ENCODE measurements around the gene RAMACL.

DNA sequence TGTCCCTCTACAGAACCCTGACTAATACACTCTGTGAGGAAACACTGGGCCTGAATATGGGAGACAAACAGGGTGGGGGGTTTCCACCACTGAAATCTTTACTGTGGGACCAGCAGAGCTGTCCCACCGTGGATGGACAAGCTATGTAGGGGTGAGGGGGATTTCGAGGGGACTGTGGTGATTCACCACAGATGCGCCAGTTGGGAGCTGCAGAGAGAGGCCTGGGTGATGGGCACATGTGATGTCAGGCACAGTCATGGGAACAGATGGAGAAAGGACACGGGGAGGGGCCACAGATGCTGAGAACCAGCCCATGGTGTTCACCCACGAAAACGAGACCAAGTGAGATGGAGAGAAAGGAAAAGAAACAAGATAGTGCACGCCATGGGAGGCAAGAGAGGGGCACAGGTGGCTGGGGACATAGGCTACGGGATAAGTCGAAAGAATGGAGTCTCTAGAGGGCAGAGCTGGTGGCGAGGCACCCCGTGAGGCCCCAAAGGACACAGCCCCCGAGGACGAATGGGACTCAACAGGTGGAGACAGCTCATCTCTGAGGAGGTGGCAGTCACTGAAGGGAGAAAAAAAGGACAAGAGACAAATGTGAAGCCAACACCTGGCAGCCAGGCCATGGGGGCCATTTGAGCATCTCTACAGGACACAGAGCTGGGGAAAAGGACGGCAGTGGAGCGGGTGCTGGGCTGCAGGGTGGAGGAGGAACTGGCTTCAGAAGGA lies 10.5 kb upstream of the RAMACL start:
- no peak for TF ChIP-seq NCOR1 (IDR thresholded peaks at IDR 0.05; ENCODE audit: borderline replicate concordance, low read length)
- no peak for TF ChIP-seq CTCF (CRISPR knock-in tag; IDR thresholded peaks at IDR 0.05)
- TF ChIP-seq, protein P1, sequence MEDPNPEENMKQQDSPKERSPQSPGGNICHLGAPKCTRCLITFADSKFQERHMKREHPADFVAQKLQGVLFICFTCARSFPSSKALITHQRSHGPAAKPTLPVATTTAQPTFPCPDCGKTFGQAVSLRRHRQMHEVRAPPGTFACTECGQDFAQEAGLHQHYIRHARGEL (CRISPR knock-in tag; IDR thresholded peaks at IDR 0.05), result no peak
- TF ChIP-seq ELK4 (CRISPR knock-in tag; IDR thresholded peaks at IDR 0.05; ENCODE audit: borderline replicate concordance), result no peak
- TF ChIP-seq, protein P2, sequence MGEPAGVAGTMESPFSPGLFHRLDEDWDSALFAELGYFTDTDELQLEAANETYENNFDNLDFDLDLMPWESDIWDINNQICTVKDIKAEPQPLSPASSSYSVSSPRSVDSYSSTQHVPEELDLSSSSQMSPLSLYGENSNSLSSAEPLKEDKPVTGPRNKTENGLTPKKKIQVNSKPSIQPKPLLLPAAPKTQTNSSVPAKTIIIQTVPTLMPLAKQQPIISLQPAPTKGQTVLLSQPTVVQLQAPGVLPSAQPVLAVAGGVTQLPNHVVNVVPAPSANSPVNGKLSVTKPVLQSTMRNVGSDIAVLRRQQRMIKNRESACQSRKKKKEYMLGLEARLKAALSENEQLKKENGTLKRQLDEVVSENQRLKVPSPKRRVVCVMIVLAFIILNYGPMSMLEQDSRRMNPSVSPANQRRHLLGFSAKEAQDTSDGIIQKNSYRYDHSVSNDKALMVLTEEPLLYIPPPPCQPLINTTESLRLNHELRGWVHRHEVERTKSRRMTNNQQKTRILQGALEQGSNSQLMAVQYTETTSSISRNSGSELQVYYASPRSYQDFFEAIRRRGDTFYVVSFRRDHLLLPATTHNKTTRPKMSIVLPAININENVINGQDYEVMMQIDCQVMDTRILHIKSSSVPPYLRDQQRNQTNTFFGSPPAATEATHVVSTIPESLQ (CRISPR knock-in tag; conservative IDR thresholded peaks at IDR 0.05), result no peak
- no peak for TF ChIP-seq ZNF792 (CRISPR knock-in tag; IDR thresholded peaks at IDR 0.05)
- TF ChIP-seq, protein P3, sequence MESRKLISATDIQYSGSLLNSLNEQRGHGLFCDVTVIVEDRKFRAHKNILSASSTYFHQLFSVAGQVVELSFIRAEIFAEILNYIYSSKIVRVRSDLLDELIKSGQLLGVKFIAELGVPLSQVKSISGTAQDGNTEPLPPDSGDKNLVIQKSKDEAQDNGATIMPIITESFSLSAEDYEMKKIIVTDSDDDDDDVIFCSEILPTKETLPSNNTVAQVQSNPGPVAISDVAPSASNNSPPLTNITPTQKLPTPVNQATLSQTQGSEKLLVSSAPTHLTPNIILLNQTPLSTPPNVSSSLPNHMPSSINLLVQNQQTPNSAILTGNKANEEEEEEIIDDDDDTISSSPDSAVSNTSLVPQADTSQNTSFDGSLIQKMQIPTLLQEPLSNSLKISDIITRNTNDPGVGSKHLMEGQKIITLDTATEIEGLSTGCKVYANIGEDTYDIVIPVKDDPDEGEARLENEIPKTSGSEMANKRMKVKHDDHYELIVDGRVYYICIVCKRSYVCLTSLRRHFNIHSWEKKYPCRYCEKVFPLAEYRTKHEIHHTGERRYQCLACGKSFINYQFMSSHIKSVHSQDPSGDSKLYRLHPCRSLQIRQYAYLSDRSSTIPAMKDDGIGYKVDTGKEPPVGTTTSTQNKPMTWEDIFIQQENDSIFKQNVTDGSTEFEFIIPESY (CRISPR knock-in tag; IDR thresholded peaks at IDR 0.05), result no peak
- no peak for TF ChIP-seq ZBTB38 (CRISPR knock-in tag; IDR thresholded peaks at IDR 0.05)
- TF ChIP-seq TAF1 (CRISPR knock-in tag; IDR thresholded peaks at IDR 0.05), result no peak
- no peak for TF ChIP-seq USF2 (IDR thresholded peaks at IDR 0.05; ENCODE audit: low read depth, low read length)
- TF ChIP-seq USF2 (CRISPR knock-in tag; IDR thresholded peaks at IDR 0.05; ENCODE audit: borderline replicate concordance), result no peak
- TF ChIP-seq ZNF143 (CRISPR knock-in tag; IDR thresholded peaks at IDR 0.05), result no peak
- TF ChIP-seq TBP (CRISPR knock-in tag; IDR thresholded peaks at IDR 0.05), result no peak
- TF ChIP-seq IRX3 (CRISPR knock-in tag; IDR thresholded peaks at IDR 0.05; ENCODE audit: borderline replicate concordance, low read depth), result no peak

Data from HepG2 (cell line).